ENCODE results near the gene NEK10.

The NEK10 gene

GRCh38 chr3:27072810-27073651, 296.2 kb downstream of the NEK10 start:
- Histone ChIP-seq H3K4me3 (no peak overlapping the region), H3K9ac (ENCODE audit: insufficient read length) (no peak overlapping the region), H3K27ac (no peak overlapping the region), H3K36me3 (ENCODE audit: insufficient read depth, low read length) (no peaks in the 10 kb centered on the region), H3K9me3 (ENCODE audit: low read depth, low read length) (no peaks in the 10 kb centered on the region)
- TF ChIP-seq FOXP2 (optimal IDR thresholded peaks at IDR 0.05; ENCODE audit: control extremely low read depth, extremely low read length, insufficient read depth) (no peak), POLR2AphosphoS5 (IDR thresholded peaks at IDR 0.05; ENCODE audit: borderline replicate concordance, low read depth, low read length) (no peak), EZH2 (IDR thresholded peaks at IDR 0.05) (no peak)
- no peak for DNase-seq (ENCODE audit: low read depth, low spot score)

GRCh38 chr3:27060336-27060735, 308.8 kb downstream of the NEK10 start:
- DNase-seq (ENCODE audit: low read depth, low spot score) = no peak

More at GRCh38 chr3:27060336-27060735, 308.8 kb downstream of the NEK10 start:
- Histone ChIP-seq H3K9me3 (ENCODE audit: low read depth, low read length) (no peaks in the 10 kb centered on the region), H3K4me3 (no peak overlapping the region), H3K27ac (no peak overlapping the region), H3K36me3 (ENCODE audit: insufficient read depth, low read length) (no peaks in the 10 kb centered on the region), H3K9ac (ENCODE audit: insufficient read length) (no peak overlapping the region)
- TF ChIP-seq POLR2AphosphoS5 (IDR thresholded peaks at IDR 0.05; ENCODE audit: borderline replicate concordance, low read depth, low read length) = no peak
- no peak for TF ChIP-seq EZH2 (IDR thresholded peaks at IDR 0.05)
- no peak for TF ChIP-seq FOXP2 (optimal IDR thresholded peaks at IDR 0.05; ENCODE audit: control extremely low read depth, extremely low read length, insufficient read depth)

All from SK-N-MC (cell line).